Measurements from ENCODE around the gene CCDC169.

DNA sequence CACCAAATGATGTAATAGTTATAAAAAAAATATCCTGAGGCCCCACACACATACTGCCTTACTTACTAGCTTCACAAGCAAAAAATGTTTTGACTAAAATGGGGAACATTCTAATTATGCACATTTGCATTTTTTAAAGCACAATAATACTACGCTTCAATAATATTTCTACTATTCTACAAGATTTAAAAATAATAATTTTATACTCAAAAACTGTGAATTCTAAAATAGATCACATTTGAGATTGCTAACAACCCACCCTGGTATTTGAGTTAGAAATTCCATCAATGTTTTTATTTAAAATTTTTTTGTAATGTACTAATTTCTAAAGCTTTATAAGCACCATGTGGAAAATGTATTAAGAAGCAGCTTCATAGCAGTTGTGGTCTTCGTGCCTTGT is 24.2 kb downstream of the CCDC169 start:
- TF ChIP-seq POLR2AphosphoS5 (IDR thresholded peaks at IDR 0.05) (no peak), POLR2A (IDR thresholded peaks at IDR 0.05) (no peak)
- TF ChIP-seq, protein P1, sequence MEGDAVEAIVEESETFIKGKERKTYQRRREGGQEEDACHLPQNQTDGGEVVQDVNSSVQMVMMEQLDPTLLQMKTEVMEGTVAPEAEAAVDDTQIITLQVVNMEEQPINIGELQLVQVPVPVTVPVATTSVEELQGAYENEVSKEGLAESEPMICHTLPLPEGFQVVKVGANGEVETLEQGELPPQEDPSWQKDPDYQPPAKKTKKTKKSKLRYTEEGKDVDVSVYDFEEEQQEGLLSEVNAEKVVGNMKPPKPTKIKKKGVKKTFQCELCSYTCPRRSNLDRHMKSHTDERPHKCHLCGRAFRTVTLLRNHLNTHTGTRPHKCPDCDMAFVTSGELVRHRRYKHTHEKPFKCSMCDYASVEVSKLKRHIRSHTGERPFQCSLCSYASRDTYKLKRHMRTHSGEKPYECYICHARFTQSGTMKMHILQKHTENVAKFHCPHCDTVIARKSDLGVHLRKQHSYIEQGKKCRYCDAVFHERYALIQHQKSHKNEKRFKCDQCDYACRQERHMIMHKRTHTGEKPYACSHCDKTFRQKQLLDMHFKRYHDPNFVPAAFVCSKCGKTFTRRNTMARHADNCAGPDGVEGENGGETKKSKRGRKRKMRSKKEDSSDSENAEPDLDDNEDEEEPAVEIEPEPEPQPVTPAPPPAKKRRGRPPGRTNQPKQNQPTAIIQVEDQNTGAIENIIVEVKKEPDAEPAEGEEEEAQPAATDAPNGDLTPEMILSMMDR (IDR thresholded peaks at IDR 0.05 in 8 of 11, conservative IDR thresholded peaks at IDR 0.05 in 3 of 11), result no peak

All from spleen (tissue), 7 donors.